SH-SY5Y (cell line): ENCODE results near the gene SLC4A8.

Experiments
- GATA2 ChIP-seq: IDR thresholded peaks from 2 replicates; pipeline ENCODE4 v1.6.1; 2011; ENCODE audit warnings: mild to moderate bottlenecking, low read depth, low read length
- GATA3 ChIP-seq: IDR thresholded peaks from 2 replicates; pipeline ENCODE4 v1.6.1; 2011; ENCODE audit warnings: low read depth, mild to moderate bottlenecking, low read length, moderate library complexity

DNA sequence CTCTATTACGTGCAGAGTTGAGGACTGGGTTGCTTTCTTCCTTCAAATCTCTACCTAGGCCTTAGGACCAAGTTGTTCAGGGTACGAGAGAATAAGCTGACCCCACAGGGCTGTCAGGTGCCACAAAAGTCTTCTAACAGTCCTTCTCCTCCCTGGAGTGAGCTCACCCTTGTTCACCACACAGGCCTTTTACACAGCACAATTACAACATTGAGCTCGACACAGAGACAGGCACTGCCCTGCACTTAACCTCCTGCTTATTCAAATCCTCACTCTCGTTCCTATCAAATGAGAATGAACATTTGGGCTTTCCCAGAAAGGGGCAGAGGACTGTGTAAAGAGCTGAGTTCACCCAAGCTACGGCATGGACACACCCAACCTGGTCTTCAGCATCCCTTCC lies 35.8 kb upstream of the SLC4A8 start:
- TF ChIP-seq GATA2 (no peak), GATA3 (no peak)
